GM12878 (cell line): ENCODE results near the gene CENPH. TPM values are rescaled to one million over a fixed set of nuclear protein-coding genes. Genes with fewer than 3 reads are reported as not detected.

ENCODE experiments used
- ASH2L ChIP-seq: fragments of 300-600, 200-600 bp; sonication (generic); IDR thresholded peaks from 2 replicates; pipeline ENCODE4 v1.6.1; 2017; ENCODE audit warnings: low read depth, mild to moderate bottlenecking, borderline replicate concordance
- CREB1 ChIP-seq: IDR thresholded peaks from 2 replicates; pipeline ENCODE4 v1.6.1; 2012; ENCODE audit warnings: low read depth, mild to moderate bottlenecking, inconsistent platforms
- ETV6 ChIP-seq, 2 experiments: fragments of 450-650 bp in 1 of 2; IDR thresholded peaks in 1 of 2; conservative IDR thresholded peaks in 1 of 2; 2 replicates each; pipeline ENCODE4 v1.6.1; 2014; ENCODE audit warnings: antibody characterized with exemption in 1 of 2, borderline replicate concordance in 1 of 2, low read depth in 1 of 2, mild to moderate bottlenecking in 1 of 2, moderate library complexity in 1 of 2
- MEF2B ChIP-seq: fragments of 450-650 bp; IDR thresholded peaks from 2 replicates; pipeline ENCODE4 v1.6.1; 2018; ENCODE audit warnings: mild to moderate bottlenecking, moderate library complexity; ENCODE audit not compliant: partially characterized antibody, poor library complexity, severe bottlenecking
- MYB ChIP-seq: fragments of 150-350 bp; IDR thresholded peaks from 2 replicates; pipeline ENCODE4 v1.6.1; 2014; ENCODE audit warnings: mild to moderate bottlenecking, low read depth, low read length, borderline replicate concordance
- NR2C1 ChIP-seq: fragments of 450-650 bp; IDR thresholded peaks from 2 replicates; pipeline ENCODE4 v1.6.1; 2017; ENCODE audit warnings: antibody characterized with exemption, mild to moderate bottlenecking, moderate library complexity
- PAX8 ChIP-seq: fragments of 450-650 bp; IDR thresholded peaks from 2 replicates; pipeline ENCODE4 v1.6.1; 2017; ENCODE audit warnings: mild to moderate bottlenecking, moderate library complexity
- POU2F2 ChIP-seq: IDR thresholded peaks from 3 replicates; pipeline ENCODE4 v1.6.1; 2011; ENCODE audit warnings: low read depth, mild to moderate bottlenecking, low read length, borderline replicate concordance
- RAD51 ChIP-seq: fragments of 450-650 bp; IDR thresholded peaks from 2 replicates; pipeline ENCODE4 v1.6.1; 2016; ENCODE audit warnings: moderate library complexity, mild to moderate bottlenecking, inconsistent platforms
- RELA ChIP-seq: fragments of 450-650 bp; IDR thresholded peaks from 2 replicates; pipeline ENCODE4 v1.8.0; 2014; ENCODE audit warnings: borderline replicate concordance; ENCODE audit not compliant: partially characterized antibody
- SMAD5 ChIP-seq: IDR thresholded peaks from 2 replicates; pipeline ENCODE4 v1.6.1; 2016; ENCODE audit warnings: antibody characterized with exemption, low read depth
- TAF1 ChIP-seq: IDR thresholded peaks from 2 replicates; pipeline ENCODE4 v1.6.1; 2011; ENCODE audit warnings: mild to moderate bottlenecking, low read depth, low read length, borderline replicate concordance
- TBL1XR1 ChIP-seq: IDR thresholded peaks from 2 replicates; pipeline ENCODE4 v1.6.1; 2012; ENCODE audit warnings: low read depth, low read length, improper control_type of control experiment
- ZSCAN29 ChIP-seq: fragments of 450-650 bp; IDR thresholded peaks from 2 replicates; pipeline ENCODE4 v1.6.1; 2017; ENCODE audit warnings: mild to moderate bottlenecking, moderate library complexity
- ZZZ3 ChIP-seq: IDR thresholded peaks from 2 replicates; pipeline ENCODE4 v1.6.1; 2011; ENCODE audit warnings: low read depth; ENCODE audit not compliant: control insufficient read depth, insufficient read length
- polyA plus RNA-seq, 11 experiments: library from polyadenylated mRNA; depleted of rRNA in 4 of 11; unstranded in 6 of 11; stranded (reverse) in 5 of 11; fragments of >200 nt; fragmentation: Nextera tagmentation in 4 of 11; fragmentation: Illumina TruSeq in 1 of 11; extraction: Ambion mirVana in 4 of 11; extraction: Trizol in 1 of 11; gene quantifications; 1 replicate in 1 of 11; 2 replicates in 10 of 11; pipeline versions ENCODE4 v1.2.1 to v1.2.3, GENCODE V29; 2011 to 2016; ENCODE audit warnings: inconsistent platforms in 2 of 11, missing spikeins in 2 of 11, low read depth in 1 of 11
- total RNA-seq, 4 experiments: library from RNA; depleted of rRNA in 3 of 4; stranded (reverse); fragments of >200 nt in 3 of 4; fragmentation: Illumina TruSeq in 1 of 4; extraction: Trizol in 1 of 4; gene quantifications; 2 replicates each; pipeline versions ENCODE4 v1.2.1 to v1.2.3, GENCODE V29; 2013 to 2021
- TF ChIP-seq, protein P1 (sequence below): IDR thresholded peaks from 2 replicates; pipeline ENCODE4 v1.6.1; 2012; ENCODE audit warnings: mild to moderate bottlenecking, low read depth, low read length
- TF ChIP-seq, protein P2 (sequence below): IDR thresholded peaks from 2 replicates; pipeline ENCODE4 v1.6.1; 2011; ENCODE audit warnings: mild to moderate bottlenecking, low read depth, low read length, moderate library complexity; ENCODE audit not compliant: insufficient replicate concordance
- TF ChIP-seq, protein P3 (sequence below): fragments of 450-650 bp; IDR thresholded peaks from 2 replicates; pipeline ENCODE4 v1.6.1; 2016; ENCODE audit warnings: mild to moderate bottlenecking
- TF ChIP-seq, protein P4 (sequence below): fragments of 150-350 bp; IDR thresholded peaks from 2 replicates; pipeline ENCODE4 v1.6.1; 2014; ENCODE audit warnings: mild to moderate bottlenecking, low read depth, low read length
- TF ChIP-seq, protein P5 (sequence below): IDR thresholded peaks from 2 replicates; pipeline ENCODE4 v1.6.1; 2012; ENCODE audit warnings: low read depth, low read length, improper control_type of control experiment

CENPH gene
- total and polyA plus RNA-seq, 10 of the 15 experiments (the other 5 are each of a cell fraction or from before 2014, with no cell fraction given) = 7.3 to 65.6 (median 45.9) TPM

DNA sequence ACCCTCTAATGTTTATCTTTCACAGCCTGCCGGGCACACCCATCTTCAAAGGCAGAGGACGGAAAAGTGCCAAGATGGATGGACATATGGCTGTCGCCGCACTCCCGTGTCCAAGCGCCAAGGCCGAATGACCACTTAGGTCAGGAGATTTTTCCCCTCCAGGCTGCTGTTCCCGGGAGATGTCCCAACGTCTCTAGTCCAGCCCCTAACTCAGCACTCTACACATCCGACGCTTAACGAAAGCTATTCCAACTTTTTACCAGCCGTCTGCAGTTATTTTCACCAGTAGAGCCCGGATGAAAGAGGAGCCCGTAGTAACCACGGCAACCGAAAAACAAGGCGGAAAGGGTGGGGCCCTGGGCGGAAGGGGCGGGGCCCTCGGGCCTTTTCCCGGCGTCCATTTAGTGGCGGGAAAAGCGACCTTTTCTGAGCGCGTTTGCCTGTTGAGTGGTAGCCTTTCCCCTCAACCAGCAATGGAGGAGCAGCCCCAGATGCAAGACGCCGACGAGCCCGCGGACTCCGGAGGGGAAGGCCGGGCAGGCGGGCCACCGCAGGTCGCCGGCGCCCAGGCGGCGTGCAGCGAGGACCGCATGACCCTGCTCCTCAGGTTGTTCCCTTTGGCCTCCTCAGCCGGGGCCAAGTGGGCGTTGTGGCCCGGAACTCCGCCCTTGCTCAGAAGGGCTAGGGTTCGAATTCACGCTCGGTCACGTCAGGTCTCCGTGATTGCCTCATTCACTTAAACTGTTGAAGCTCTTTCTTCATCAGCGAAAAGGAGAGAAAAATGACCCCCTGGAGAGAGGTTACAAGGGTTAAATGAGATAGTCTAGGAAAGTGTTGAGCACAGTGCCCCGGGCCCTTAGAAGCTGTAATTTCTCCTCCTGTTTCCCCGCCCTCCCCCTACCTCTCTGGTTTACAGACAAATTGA is at the start of gene CENPH (continued):
- TF ChIP-seq, protein P1, sequence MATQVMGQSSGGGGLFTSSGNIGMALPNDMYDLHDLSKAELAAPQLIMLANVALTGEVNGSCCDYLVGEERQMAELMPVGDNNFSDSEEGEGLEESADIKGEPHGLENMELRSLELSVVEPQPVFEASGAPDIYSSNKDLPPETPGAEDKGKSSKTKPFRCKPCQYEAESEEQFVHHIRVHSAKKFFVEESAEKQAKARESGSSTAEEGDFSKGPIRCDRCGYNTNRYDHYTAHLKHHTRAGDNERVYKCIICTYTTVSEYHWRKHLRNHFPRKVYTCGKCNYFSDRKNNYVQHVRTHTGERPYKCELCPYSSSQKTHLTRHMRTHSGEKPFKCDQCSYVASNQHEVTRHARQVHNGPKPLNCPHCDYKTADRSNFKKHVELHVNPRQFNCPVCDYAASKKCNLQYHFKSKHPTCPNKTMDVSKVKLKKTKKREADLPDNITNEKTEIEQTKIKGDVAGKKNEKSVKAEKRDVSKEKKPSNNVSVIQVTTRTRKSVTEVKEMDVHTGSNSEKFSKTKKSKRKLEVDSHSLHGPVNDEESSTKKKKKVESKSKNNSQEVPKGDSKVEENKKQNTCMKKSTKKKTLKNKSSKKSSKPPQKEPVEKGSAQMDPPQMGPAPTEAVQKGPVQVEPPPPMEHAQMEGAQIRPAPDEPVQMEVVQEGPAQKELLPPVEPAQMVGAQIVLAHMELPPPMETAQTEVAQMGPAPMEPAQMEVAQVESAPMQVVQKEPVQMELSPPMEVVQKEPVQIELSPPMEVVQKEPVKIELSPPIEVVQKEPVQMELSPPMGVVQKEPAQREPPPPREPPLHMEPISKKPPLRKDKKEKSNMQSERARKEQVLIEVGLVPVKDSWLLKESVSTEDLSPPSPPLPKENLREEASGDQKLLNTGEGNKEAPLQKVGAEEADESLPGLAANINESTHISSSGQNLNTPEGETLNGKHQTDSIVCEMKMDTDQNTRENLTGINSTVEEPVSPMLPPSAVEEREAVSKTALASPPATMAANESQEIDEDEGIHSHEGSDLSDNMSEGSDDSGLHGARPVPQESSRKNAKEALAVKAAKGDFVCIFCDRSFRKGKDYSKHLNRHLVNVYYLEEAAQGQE = no peak
- TF ChIP-seq RAD51 = no peak
- no peak for TF ChIP-seq RELA
- TF ChIP-seq, protein P2, sequence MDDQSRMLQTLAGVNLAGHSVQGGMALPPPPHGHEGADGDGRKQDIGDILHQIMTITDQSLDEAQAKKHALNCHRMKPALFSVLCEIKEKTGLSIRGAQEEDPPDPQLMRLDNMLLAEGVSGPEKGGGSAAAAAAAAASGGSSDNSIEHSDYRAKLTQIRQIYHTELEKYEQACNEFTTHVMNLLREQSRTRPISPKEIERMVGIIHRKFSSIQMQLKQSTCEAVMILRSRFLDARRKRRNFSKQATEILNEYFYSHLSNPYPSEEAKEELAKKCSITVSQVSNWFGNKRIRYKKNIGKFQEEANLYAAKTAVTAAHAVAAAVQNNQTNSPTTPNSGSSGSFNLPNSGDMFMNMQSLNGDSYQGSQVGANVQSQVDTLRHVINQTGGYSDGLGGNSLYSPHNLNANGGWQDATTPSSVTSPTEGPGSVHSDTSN = no peak
- TF ChIP-seq PAX8 = no peak
- 0 out of 2 replicates have a peak, but pooled peaks have one; percentile 34 for TF ChIP-seq ASH2L
- TF ChIP-seq, protein P3, sequence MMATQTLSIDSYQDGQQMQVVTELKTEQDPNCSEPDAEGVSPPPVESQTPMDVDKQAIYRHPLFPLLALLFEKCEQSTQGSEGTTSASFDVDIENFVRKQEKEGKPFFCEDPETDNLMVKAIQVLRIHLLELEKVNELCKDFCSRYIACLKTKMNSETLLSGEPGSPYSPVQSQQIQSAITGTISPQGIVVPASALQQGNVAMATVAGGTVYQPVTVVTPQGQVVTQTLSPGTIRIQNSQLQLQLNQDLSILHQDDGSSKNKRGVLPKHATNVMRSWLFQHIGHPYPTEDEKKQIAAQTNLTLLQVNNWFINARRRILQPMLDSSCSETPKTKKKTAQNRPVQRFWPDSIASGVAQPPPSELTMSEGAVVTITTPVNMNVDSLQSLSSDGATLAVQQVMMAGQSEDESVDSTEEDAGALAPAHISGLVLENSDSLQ = no peak
- TF ChIP-seq MEF2B = peak; percentile 31
- no peak for TF ChIP-seq ZZZ3
- peak; percentile 33; the same call in 1 of the 3 replicates for TF ChIP-seq POU2F2
- TF ChIP-seq ETV6 (conservative IDR thresholded peaks at IDR 0.05 in 1 of 2, IDR thresholded peaks at IDR 0.05 in 1 of 2; ENCODE audit: borderline replicate concordance in 1 of 2, low read depth in 1 of 2) = no peak
- TF ChIP-seq, protein P4, sequence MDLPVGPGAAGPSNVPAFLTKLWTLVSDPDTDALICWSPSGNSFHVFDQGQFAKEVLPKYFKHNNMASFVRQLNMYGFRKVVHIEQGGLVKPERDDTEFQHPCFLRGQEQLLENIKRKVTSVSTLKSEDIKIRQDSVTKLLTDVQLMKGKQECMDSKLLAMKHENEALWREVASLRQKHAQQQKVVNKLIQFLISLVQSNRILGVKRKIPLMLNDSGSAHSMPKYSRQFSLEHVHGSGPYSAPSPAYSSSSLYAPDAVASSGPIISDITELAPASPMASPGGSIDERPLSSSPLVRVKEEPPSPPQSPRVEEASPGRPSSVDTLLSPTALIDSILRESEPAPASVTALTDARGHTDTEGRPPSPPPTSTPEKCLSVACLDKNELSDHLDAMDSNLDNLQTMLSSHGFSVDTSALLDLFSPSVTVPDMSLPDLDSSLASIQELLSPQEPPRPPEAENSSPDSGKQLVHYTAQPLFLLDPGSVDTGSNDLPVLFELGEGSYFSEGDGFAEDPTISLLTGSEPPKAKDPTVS = no peak
- TF ChIP-seq MYB = no peak
- TF ChIP-seq ZSCAN29 = no peak
- TF ChIP-seq TAF1 = peak; percentile 37; the same call in 1 of the 2 replicates
- no peak for TF ChIP-seq TBL1XR1
- TF ChIP-seq SMAD5 = peak; percentile 65; the same call in 1 of the 2 replicates
- TF ChIP-seq NR2C1 = peak; percentile 70
- TF ChIP-seq, protein P5, sequence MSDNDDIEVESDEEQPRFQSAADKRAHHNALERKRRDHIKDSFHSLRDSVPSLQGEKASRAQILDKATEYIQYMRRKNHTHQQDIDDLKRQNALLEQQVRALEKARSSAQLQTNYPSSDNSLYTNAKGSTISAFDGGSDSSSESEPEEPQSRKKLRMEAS = peak; percentile 32; the same call in 1 of the 2 replicates
- TF ChIP-seq CREB1 = peak; percentile 38
